Liver (tissue), 9 donors: Measurements from ENCODE around the gene EFCC1. TPM values are rescaled to one million over a fixed set of nuclear protein-coding genes. Genes with fewer than 3 reads are reported as not detected.

Experiments
- DNase-seq: peaks from one replicate; pipeline ENCODE4 v3.0.0-alpha.2; 2017; ENCODE audit warnings: low spot score
- H3K27ac ChIP-seq, 2 donors: one replicate each; pipeline ENCODE4 v1.7.0; 2013; ENCODE audit warnings: inconsistent platforms in 2 of 2, low read length in 2 of 2, control low read depth in 1 of 2, low read depth in 1 of 2, mild to moderate bottlenecking in 1 of 2
- H3K27me3 ChIP-seq, 4 donors: one replicate each; pipeline versions ENCODE4 v1.6.1 to v1.7.0; 2013; ENCODE audit warnings: low read length in 3 of 4, inconsistent platforms in 1 of 4, mild to moderate bottlenecking in 1 of 4, moderate library complexity in 1 of 4; ENCODE audit not compliant: control insufficient read depth in 4 of 4, insufficient read depth in 4 of 4
- H3K36me3 ChIP-seq, 4 donors: one replicate each; pipeline versions ENCODE4 v1.6.1 to v1.7.0; 2013; ENCODE audit warnings: low read length in 3 of 4, mild to moderate bottlenecking in 3 of 4, low read depth in 1 of 4, moderate library complexity in 1 of 4; ENCODE audit not compliant: control insufficient read depth in 4 of 4, insufficient read depth in 3 of 4
- H3K4me1 ChIP-seq, 4 donors: one replicate each; pipeline versions ENCODE4 v1.6.1 to v1.7.0; 2013; ENCODE audit warnings: low read length in 3 of 4, mild to moderate bottlenecking in 3 of 4, moderate library complexity in 1 of 4; ENCODE audit not compliant: control insufficient read depth in 4 of 4, insufficient read depth in 4 of 4
- H3K4me3 ChIP-seq, 3 donors: one replicate each; pipeline versions ENCODE4 v1.6.1 to v1.7.0; 2013; ENCODE audit warnings: low read length in 3 of 3, control low read depth in 1 of 3, low read depth in 1 of 3, mild to moderate bottlenecking in 1 of 3
- H3K9ac ChIP-seq, 2 donors: one replicate each; pipeline ENCODE4 v1.7.0; 2013; ENCODE audit warnings: low read length in 2 of 2, mild to moderate bottlenecking in 2 of 2, moderate library complexity in 2 of 2, control low read depth in 1 of 2, low read depth in 1 of 2
- H3K9me3 ChIP-seq, 4 donors: one replicate each; pipeline versions ENCODE4 v1.6.1 to v1.7.0; 2013; ENCODE audit warnings: low read length in 3 of 4; ENCODE audit not compliant: control insufficient read depth in 4 of 4
- ATF3 ChIP-seq: IDR thresholded peaks from 2 replicates; pipeline ENCODE4 v1.6.1; 2016; ENCODE audit warnings: antibody characterized with exemption
- CTCF ChIP-seq: fragments of 150-350 bp; IDR thresholded peaks from 2 replicates; pipeline ENCODE4 v1.5.1; 2017; ENCODE audit warnings: improper control_type of control experiment, low read depth, low read length; ENCODE audit not compliant: missing input control
- EGR1 ChIP-seq, 2 donors: IDR thresholded peaks; 2 replicates each; pipeline ENCODE4 v1.6.1; 2016 to 2018; ENCODE audit warnings: antibody characterized with exemption in 2 of 2, low read depth in 2 of 2
- FOXA2 ChIP-seq: IDR thresholded peaks from 2 replicates; pipeline ENCODE4 v1.6.1; 2016; ENCODE audit warnings: antibody characterized with exemption
- GABPA ChIP-seq, 2 donors: IDR thresholded peaks in 1 of 2; conservative IDR thresholded peaks in 1 of 2; 2 replicates each; pipeline ENCODE4 v1.6.1; 2016; ENCODE audit warnings: antibody characterized with exemption in 2 of 2, mild to moderate bottlenecking in 1 of 2, moderate library complexity in 1 of 2
- HNF4A ChIP-seq, 2 donors: conservative IDR thresholded peaks; 2 replicates each; pipeline ENCODE4 v1.6.1; 2016; ENCODE audit warnings: antibody characterized with exemption in 2 of 2, mild to moderate bottlenecking in 2 of 2
- HNF4G ChIP-seq: IDR thresholded peaks from 2 replicates; pipeline ENCODE4 v1.6.1; 2016; ENCODE audit warnings: antibody characterized with exemption
- JUND ChIP-seq, 2 donors: IDR thresholded peaks; 2 replicates each; pipeline ENCODE4 v1.6.1; 2016; ENCODE audit warnings: antibody characterized with exemption in 2 of 2
- MAX ChIP-seq: IDR thresholded peaks from 2 replicates; pipeline ENCODE4 v1.6.1; 2016; ENCODE audit warnings: antibody characterized with exemption
- NR2F2 ChIP-seq: IDR thresholded peaks from 2 replicates; pipeline ENCODE4 v1.6.1; 2016; ENCODE audit warnings: antibody characterized with exemption
- RAD21 ChIP-seq, 2 donors: IDR thresholded peaks; 2 replicates each; pipeline ENCODE4 v1.6.1; 2016; ENCODE audit warnings: antibody characterized with exemption in 2 of 2, mild to moderate bottlenecking in 2 of 2
- RXRA ChIP-seq, 2 donors: IDR thresholded peaks; 2 replicates each; pipeline ENCODE4 v1.6.1; 2017 to 2018; ENCODE audit warnings: antibody characterized with exemption in 2 of 2, mild to moderate bottlenecking in 1 of 2
- SP1 ChIP-seq: IDR thresholded peaks from 2 replicates; pipeline ENCODE4 v1.6.1; 2018; ENCODE audit warnings: antibody characterized with exemption, mild to moderate bottlenecking
- TAF1 ChIP-seq: conservative IDR thresholded peaks from 2 replicates; pipeline ENCODE4 v1.6.1; 2016; ENCODE audit warnings: antibody characterized with exemption, mild to moderate bottlenecking
- YY1 ChIP-seq: IDR thresholded peaks from 2 replicates; pipeline ENCODE4 v1.6.1; 2016; ENCODE audit warnings: antibody characterized with exemption, mild to moderate bottlenecking
- ZBTB33 ChIP-seq: IDR thresholded peaks from 2 replicates; pipeline ENCODE4 v1.6.1; 2016; ENCODE audit warnings: antibody characterized with exemption
- WGBS: extraction: QIAGEN DNeasy Blood & Tissue Kit; methylation state at CpG from one replicate; pipeline ENCODE4 v1.1.7; 2013; 5-methylcytosine and 5-hydroxymethylcytosine counted together
- polyA plus RNA-seq, 2 donors: library from polyadenylated mRNA; stranded (reverse) in 1 of 2; unstranded in 1 of 2; fragments of 200-250 nt in 1 of 2; fragments of >200 nt in 1 of 2; fragmentation: Nextera tagmentation in 1 of 2; extraction: Ambion mirVana in 1 of 2; gene quantifications; one replicate each; pipeline versions ENCODE4 v1.2.1 to v1.2.3, GENCODE V29; 2013 to 2015
- total RNA-seq, 2 donors: library from RNA; depleted of rRNA; stranded (reverse); fragments of >200 nt; gene quantifications; one replicate each; pipeline ENCODE4 v1.2.3, GENCODE V29; 2014
- TF ChIP-seq, protein P1 (sequence below): IDR thresholded peaks from 2 replicates; pipeline ENCODE4 v1.6.1; 2016; ENCODE audit warnings: antibody characterized with exemption, mild to moderate bottlenecking
- donor health status: healthy.
- donor health status: healthy.
- donor health status: healthy.
- donor health status: healthy.
- donor health status: healthy.

EFCC1 gene
- total and polyA plus RNA-seq, 4 donors: 0.08 to 1.0 (median 0.24) TPM

GRCh38 chr3:129061023-129061887 is 60.2 kb downstream of the EFCC1 start:
- Histone ChIP-seq H3K27me3 (no peaks in the 10 kb centered on the region), H3K4me1 (peaks cover 2 to 11% (median 10%) of the 10 kb centered on the region in 4 donors), H3K4me3 (no peak overlapping the region), H3K9me3 (no peaks in the 10 kb centered on the region), H3K27ac (no peak overlapping the region), H3K9ac (no peak overlapping the region), H3K36me3 (no peaks in the 10 kb centered on the region)
- TF ChIP-seq SP1 (no peak), FOXA2 (no peak), CTCF (no peak), GABPA (IDR thresholded peaks at IDR 0.05 in 1 of 2, conservative IDR thresholded peaks at IDR 0.05 in 1 of 2) (no peak)
- DNase-seq: no peak
- WGBS: 92% methylated on average over 19 of the region's 19 CpGs

DNA sequence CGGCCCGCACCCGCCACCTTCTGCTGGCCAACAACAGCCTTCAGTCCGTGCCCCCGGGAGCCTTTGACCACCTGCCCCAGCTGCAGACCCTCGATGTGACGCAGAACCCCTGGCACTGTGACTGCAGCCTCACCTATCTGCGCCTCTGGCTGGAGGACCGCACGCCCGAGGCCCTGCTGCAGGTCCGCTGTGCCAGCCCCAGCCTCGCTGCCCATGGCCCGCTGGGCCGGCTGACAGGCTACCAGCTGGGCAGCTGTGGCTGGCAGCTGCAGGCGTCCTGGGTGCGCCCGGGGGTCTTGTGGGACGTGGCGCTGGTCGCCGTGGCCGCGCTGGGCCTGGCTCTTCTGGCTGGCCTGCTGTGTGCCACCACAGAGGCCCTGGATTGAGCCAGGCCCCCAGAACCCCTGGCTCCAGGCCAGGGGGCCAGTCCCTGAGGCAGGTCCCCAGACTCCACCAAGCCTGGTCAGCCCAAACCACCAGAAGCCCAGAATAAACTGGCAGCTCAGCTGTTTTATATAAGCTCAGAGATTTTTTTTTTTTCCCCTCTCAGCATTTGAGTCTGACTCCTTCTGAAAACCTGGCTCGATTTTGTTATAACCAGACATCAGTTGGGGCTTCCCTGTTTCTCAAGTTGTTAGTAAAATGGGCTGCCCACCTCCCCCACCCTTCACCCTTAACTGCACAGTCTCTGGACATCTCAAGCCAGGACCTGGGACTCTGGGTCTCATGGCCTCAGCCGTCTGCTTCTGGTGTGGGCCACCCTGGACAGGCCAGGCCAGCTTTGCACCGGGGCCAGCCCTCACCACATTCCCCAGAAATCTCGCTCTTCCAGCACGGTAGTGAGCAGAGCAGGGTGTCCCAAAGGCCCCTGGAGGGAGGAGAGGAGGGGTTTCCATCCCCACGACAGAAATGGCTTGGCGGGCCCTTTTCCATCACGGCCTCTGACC is 61.1 kb downstream of the EFCC1 start:
- Histone ChIP-seq H3K9ac (no peak overlapping the region), H3K27me3 (no peaks in the 10 kb centered on the region), H3K9me3 (no peaks in the 10 kb centered on the region), H3K36me3 (no peaks in the 10 kb centered on the region), H3K4me3 (no peak overlapping the region), H3K27ac (no peak overlapping the region), H3K4me1 (peaks cover 2 to 11% (median 10%) of the 10 kb centered on the region in 4 donors)
- DNase-seq: no peak
- 92% methylated on average over 32 of the region's 32 CpGs for WGBS
- TF ChIP-seq NR2F2: no peak
- no peak for TF ChIP-seq FOXA2
- TF ChIP-seq RXRA (IDR thresholded peaks at IDR 0.05): no peak
- no peak for TF ChIP-seq CTCF
- no peak for TF ChIP-seq TAF1
- TF ChIP-seq HNF4A (conservative IDR thresholded peaks at IDR 0.05): no peak
- TF ChIP-seq, protein P1, sequence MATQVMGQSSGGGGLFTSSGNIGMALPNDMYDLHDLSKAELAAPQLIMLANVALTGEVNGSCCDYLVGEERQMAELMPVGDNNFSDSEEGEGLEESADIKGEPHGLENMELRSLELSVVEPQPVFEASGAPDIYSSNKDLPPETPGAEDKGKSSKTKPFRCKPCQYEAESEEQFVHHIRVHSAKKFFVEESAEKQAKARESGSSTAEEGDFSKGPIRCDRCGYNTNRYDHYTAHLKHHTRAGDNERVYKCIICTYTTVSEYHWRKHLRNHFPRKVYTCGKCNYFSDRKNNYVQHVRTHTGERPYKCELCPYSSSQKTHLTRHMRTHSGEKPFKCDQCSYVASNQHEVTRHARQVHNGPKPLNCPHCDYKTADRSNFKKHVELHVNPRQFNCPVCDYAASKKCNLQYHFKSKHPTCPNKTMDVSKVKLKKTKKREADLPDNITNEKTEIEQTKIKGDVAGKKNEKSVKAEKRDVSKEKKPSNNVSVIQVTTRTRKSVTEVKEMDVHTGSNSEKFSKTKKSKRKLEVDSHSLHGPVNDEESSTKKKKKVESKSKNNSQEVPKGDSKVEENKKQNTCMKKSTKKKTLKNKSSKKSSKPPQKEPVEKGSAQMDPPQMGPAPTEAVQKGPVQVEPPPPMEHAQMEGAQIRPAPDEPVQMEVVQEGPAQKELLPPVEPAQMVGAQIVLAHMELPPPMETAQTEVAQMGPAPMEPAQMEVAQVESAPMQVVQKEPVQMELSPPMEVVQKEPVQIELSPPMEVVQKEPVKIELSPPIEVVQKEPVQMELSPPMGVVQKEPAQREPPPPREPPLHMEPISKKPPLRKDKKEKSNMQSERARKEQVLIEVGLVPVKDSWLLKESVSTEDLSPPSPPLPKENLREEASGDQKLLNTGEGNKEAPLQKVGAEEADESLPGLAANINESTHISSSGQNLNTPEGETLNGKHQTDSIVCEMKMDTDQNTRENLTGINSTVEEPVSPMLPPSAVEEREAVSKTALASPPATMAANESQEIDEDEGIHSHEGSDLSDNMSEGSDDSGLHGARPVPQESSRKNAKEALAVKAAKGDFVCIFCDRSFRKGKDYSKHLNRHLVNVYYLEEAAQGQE: no peak
- TF ChIP-seq HNF4G: no peak
- TF ChIP-seq MAX: no peak
- no peak for TF ChIP-seq EGR1 (IDR thresholded peaks at IDR 0.05; ENCODE audit: low read depth in 2 of 2)
- TF ChIP-seq ATF3: no peak
- no peak for TF ChIP-seq YY1
- no peak for TF ChIP-seq GABPA (IDR thresholded peaks at IDR 0.05 in 1 of 2, conservative IDR thresholded peaks at IDR 0.05 in 1 of 2)
- no peak for TF ChIP-seq SP1
- no peak for TF ChIP-seq JUND (IDR thresholded peaks at IDR 0.05)
- TF ChIP-seq RAD21 (IDR thresholded peaks at IDR 0.05): no peak
- no peak for TF ChIP-seq ZBTB33
